Measurements from ENCODE around the gene ARHGAP22.

Gene ARHGAP22

GRCh38 chr10:48454302-48455054 is 150.4 kb downstream of the ARHGAP22 start:
- no peak for DNase-seq (ENCODE audit: extremely low read depth in 1 of 2, low read depth in 1 of 2)

GRCh38 chr10:48453451-48454301 is 151.2 kb downstream of the ARHGAP22 start:
- no peak for DNase-seq (ENCODE audit: extremely low read depth in 1 of 2, low read depth in 1 of 2)

GRCh38 chr10:48452879-48453412 is 151.9 kb downstream of the ARHGAP22 start:
- no peak for DNase-seq (ENCODE audit: extremely low read depth in 1 of 2, low read depth in 1 of 2)

- DNase-seq (ENCODE audit: extremely low read depth in 1 of 2, low read depth in 1 of 2), result no peak
Measured at GRCh38 chr10:48451969-48452878, 152.6 kb downstream of the ARHGAP22 start.

GRCh38 chr10:48450741-48451466 is 154.0 kb downstream of the ARHGAP22 start:
- DNase-seq (ENCODE audit: extremely low read depth in 1 of 2, low read depth in 1 of 2), result no peak

GRCh38 chr10:48450233-48450740 is 154.6 kb downstream of the ARHGAP22 start:
- no peak for DNase-seq (ENCODE audit: extremely low read depth in 1 of 2, low read depth in 1 of 2)

- DNase-seq (ENCODE audit: extremely low read depth in 1 of 2, low read depth in 1 of 2), result no peak
Measured at GRCh38 chr10:48449501-48450232, 155.2 kb downstream of the ARHGAP22 start.

GRCh38 chr10:48448796-48449195 is 156.1 kb downstream of the ARHGAP22 start:
- DNase-seq (ENCODE audit: extremely low read depth in 1 of 2, low read depth in 1 of 2), result no peak

- DNase-seq (ENCODE audit: extremely low read depth in 1 of 2, low read depth in 1 of 2), result no peak
Measured at GRCh38 chr10:48447356-48448215, 157.3 kb downstream of the ARHGAP22 start.

- no peak for DNase-seq (ENCODE audit: extremely low read depth in 1 of 2, low read depth in 1 of 2)
Measured at GRCh38 chr10:48446785-48447184, 158.1 kb downstream of the ARHGAP22 start.

- DNase-seq (ENCODE audit: extremely low read depth in 1 of 2, low read depth in 1 of 2), result no peak
Measured at GRCh38 chr10:48445932-48446331, 158.9 kb downstream of the ARHGAP22 start.

- DNase-seq (ENCODE audit: extremely low read depth in 1 of 2, low read depth in 1 of 2), result no peak
Measured at GRCh38 chr10:48444861-48445841, 159.7 kb downstream of the ARHGAP22 start.

GRCh38 chr10:48444266-48444665 is 160.6 kb downstream of the ARHGAP22 start:
- no peak for DNase-seq (ENCODE audit: extremely low read depth in 1 of 2, low read depth in 1 of 2)

GRCh38 chr10:48442809-48443177 is 162.1 kb downstream of the ARHGAP22 start:
- DNase-seq (ENCODE audit: extremely low read depth in 1 of 2, low read depth in 1 of 2), result no peak

GRCh38 chr10:48442090-48442808 is 162.6 kb downstream of the ARHGAP22 start:
- no peak for DNase-seq (ENCODE audit: extremely low read depth in 1 of 2, low read depth in 1 of 2)

GRCh38 chr10:48440771-48441170 is 164.1 kb downstream of the ARHGAP22 start:
- DNase-seq (ENCODE audit: extremely low read depth in 1 of 2, low read depth in 1 of 2), result no peak

Measured in activated CD8-positive, alpha-beta memory T cell treated with anti-CD3 and anti-CD28 coated beads for 1 hour (primary cell).